CD4-positive, alpha-beta T cell treated with Interleukin-21 for 1 hour (primary cell): ENCODE measurements around the gene SMIM28.
"Not testable (repeated sequence)": the region's sequence is repeated elsewhere in the genome, so short reads cannot be mapped to it uniquely, and the experiment has no call there.

Source experiments
- DNase-seq: peaks from one replicate; pipeline ENCODE4 v3.0.0-alpha.2; 2020

SMIM28 gene

GRCh38 chr6:138377844-138378243 is at the start of gene SMIM28:
SMIM28 (plus strand) TSS chr6:138377905; CDS start chr6:138378073, 168 bp downstream.
- DNase-seq, result no peak

- no peak for DNase-seq
These were observed 49.5 kb upstream of the SMIM28 start for GRCh38 chr6:138328210-138328609.

- DNase-seq, result no peak
These were observed 46.9 kb upstream of the SMIM28 start for GRCh38 chr6:138330763-138331162.

- DNase-seq, result no peak
These were observed 46.3 kb upstream of the SMIM28 start for GRCh38 chr6:138331444-138331843.

- DNase-seq, result no peak
These were observed 45.7 kb upstream of the SMIM28 start for GRCh38 chr6:138331984-138332383.

- no peak for DNase-seq
These were observed 43.7 kb upstream of the SMIM28 start for GRCh38 chr6:138334000-138334399.

GRCh38 chr6:138334963-138335362 is 42.7 kb upstream of the SMIM28 start:
- no peak for DNase-seq

GRCh38 chr6:138336221-138336620 is 41.5 kb upstream of the SMIM28 start:
- DNase-seq, result no peak

- DNase-seq, result no peak
These were observed 40.6 kb upstream of the SMIM28 start for GRCh38 chr6:138337076-138337475.

GRCh38 chr6:138339024-138339423 is 38.7 kb upstream of the SMIM28 start:
- no peak for DNase-seq

- no peak for DNase-seq
These were observed 36.5 kb upstream of the SMIM28 start for GRCh38 chr6:138341176-138341575.

- DNase-seq, result no peak
These were observed 34.6 kb upstream of the SMIM28 start for GRCh38 chr6:138343112-138343511.

GRCh38 chr6:138345565-138346285 is 32.0 kb upstream of the SMIM28 start:
- DNase-seq, result no peak

- no peak for DNase-seq
These were observed 31.2 kb upstream of the SMIM28 start for GRCh38 chr6:138346302-138347195.

- no peak for DNase-seq
These were observed 29.8 kb upstream of the SMIM28 start for GRCh38 chr6:138347864-138348263.

GRCh38 chr6:138349891-138350290 is 27.8 kb upstream of the SMIM28 start:
- no peak for DNase-seq

- no peak for DNase-seq
These were observed 19.8 kb upstream of the SMIM28 start for GRCh38 chr6:138357928-138358327.

GRCh38 chr6:138368684-138369083 is 9.0 kb upstream of the SMIM28 start:
- DNase-seq, result not testable (repeated sequence)

- no peak for DNase-seq
These were observed 6.9 kb upstream of the SMIM28 start for GRCh38 chr6:138370631-138371451.

GRCh38 chr6:138371452-138371711 is 6.3 kb upstream of the SMIM28 start:
- DNase-seq, result no peak

- no peak for DNase-seq
These were observed 6.0 kb upstream of the SMIM28 start for GRCh38 chr6:138371720-138372119.

- peak; percentile 15 for DNase-seq
These were observed 4.8 kb upstream of the SMIM28 start for GRCh38 chr6:138372711-138373463.

GRCh38 chr6:138374230-138374629 is 3.5 kb upstream of the SMIM28 start:
- no peak for DNase-seq
